SK-N-SH (cell line): ENCODE measurements around the gene NEK2. TPM values are rescaled to one million over a fixed set of nuclear protein-coding genes. Genes with fewer than 3 reads are reported as not detected.

Experiments used
- CTCF ChIA-PET: fragments of 300-600, 350-600 bp; formaldehyde crosslinking; extraction: SDS; loops from one replicate; lab custom pipeline; 2021; lab: Yijun Ruan, JAX
- POLR2A ChIA-PET: fragments of 350-600 bp; sonication (Branson Sonifier 250); formaldehyde crosslinking; extraction: SDS; loops from one replicate; lab custom pipeline; 2020; ENCODE audit warnings: antibody characterized with exemption, inconsistent platforms; lab: Yijun Ruan, JAX
- DNase-seq: peaks from one replicate; pipeline ENCODE4 v3.0.0; 2012
- H2AFZ ChIP-seq: fragments of 200-600 bp; sonication (generic); 2 replicates; pipeline ENCODE4 v1.8.1; 2016; ENCODE audit warnings: antibody characterized with exemption, mild to moderate bottlenecking, low read depth
- H3F3A ChIP-seq: fragments of 200-600 bp; sonication (generic); replicated peaks from 2 replicates; pipeline ENCODE3; 2016; ENCODE audit warnings: antibody characterized with exemption, mild to moderate bottlenecking; ENCODE audit not compliant: insufficient read depth
- H3K27ac ChIP-seq, 2 experiments: fragments of 200-500 bp in 1 of 2; fragments of 200-600 bp in 1 of 2; sonication (Bioruptor generic) in 1 of 2; sonication (generic), shearing (Covaris generic) in 1 of 2; 2 replicates each; pipeline versions ENCODE4 v1.5.1 to v1.6.1; 2014 to 2016; ENCODE audit warnings: low read depth in 2 of 2, inconsistent platforms in 1 of 2, low read length in 1 of 2, mild to moderate bottlenecking in 1 of 2, mixed read lengths in 1 of 2
- H3K27me3 ChIP-seq: fragments of 200-600 bp; sonication (generic), shearing (Covaris generic); 2 replicates; pipeline ENCODE4 v1.6.1; 2016; ENCODE audit warnings: mixed run types; ENCODE audit not compliant: insufficient read depth
- H3K36me3 ChIP-seq, 2 experiments: fragments of 200-500 bp in 1 of 2; fragments of 200-600 bp in 1 of 2; sonication (Bioruptor generic) in 1 of 2; sonication (generic) in 1 of 2; replicated peaks in 1 of 2; 2 replicates each; pipeline versions ENCODE3 to v1.5.1; 2014 to 2016; ENCODE audit warnings: low read length in 1 of 2, mild to moderate bottlenecking in 1 of 2; ENCODE audit not compliant: insufficient read depth in 2 of 2, control insufficient read depth in 1 of 2
- H3K4me1 ChIP-seq, 2 experiments: fragments of 200-500 bp in 1 of 2; fragments of 200-600 bp in 1 of 2; sonication (Bioruptor generic) in 1 of 2; sonication (generic), shearing (Covaris generic) in 1 of 2; 2 replicates each; pipeline versions ENCODE4 v1.5.1 to v1.6.1; 2014 to 2016; ENCODE audit warnings: low read depth in 1 of 2, low read length in 1 of 2, mixed run types in 1 of 2; ENCODE audit not compliant: insufficient read depth in 2 of 2, control insufficient read depth in 1 of 2
- H3K4me2 ChIP-seq: fragments of 200-600 bp; sonication (generic), shearing (Covaris generic); 2 replicates; pipeline ENCODE4 v1.6.1; 2017; ENCODE audit warnings: mixed run types
- H3K4me3 ChIP-seq, 2 experiments: fragments of 200-500 bp in 1 of 2; fragments of 200-600 bp in 1 of 2; sonication (Bioruptor generic) in 1 of 2; sonication (generic), shearing (Covaris generic) in 1 of 2; 2 replicates each; pipeline versions ENCODE4 v1.5.1 to v1.8.1; 2014 to 2016; ENCODE audit warnings: low read depth in 2 of 2, inconsistent platforms in 1 of 2, low read length in 1 of 2, mild to moderate bottlenecking in 1 of 2, mixed read lengths in 1 of 2, moderate library complexity in 1 of 2
- H3K79me2 ChIP-seq: fragments of 200-600 bp; sonication (generic); 2 replicates; pipeline ENCODE4 v1.8.1; 2017; ENCODE audit warnings: mild to moderate bottlenecking; ENCODE audit not compliant: insufficient read depth
- H3K9ac ChIP-seq: fragments of 200-600 bp; sonication (generic); 2 replicates; pipeline ENCODE4 v1.6.1; 2017; ENCODE audit warnings: mixed run types
- H3K9me2 ChIP-seq: fragments of 200-600 bp; sonication (generic); 2 replicates; pipeline ENCODE4 v1.6.1; 2017; ENCODE audit warnings: mixed run types
- H3K9me3 ChIP-seq: fragments of 200-600 bp; sonication (generic); 2 replicates; pipeline ENCODE4 v1.6.1; 2017; ENCODE audit warnings: mixed run types, mild to moderate bottlenecking, moderate library complexity
- H4K20me1 ChIP-seq: fragments of 200-600 bp; sonication (generic); 2 replicates; pipeline ENCODE4 v1.6.1; 2017; ENCODE audit warnings: mild to moderate bottlenecking, mixed run types; ENCODE audit not compliant: insufficient read depth
- EP300 ChIP-seq, 2 experiments: IDR thresholded peaks; 2 replicates each; pipeline versions ENCODE4 v1.4.0 to v1.6.1; 2012; ENCODE audit warnings: borderline replicate concordance in 1 of 2, low read depth in 1 of 2, low read length in 1 of 2
- EZH2phosphoT487 ChIP-seq: fragments of 200-600 bp; sonication (generic); IDR thresholded peaks from 2 replicates; pipeline ENCODE4 v1.6.1; 2017; ENCODE audit warnings: low read depth, mixed run types, mild to moderate bottlenecking, antibody characterized with exemption, moderate library complexity, borderline replicate concordance
- FOXJ3 ChIP-seq: sonication (generic); formaldehyde crosslinking; IDR thresholded peaks from 2 replicates; pipeline ENCODE4 v1.5.1; 2020; ENCODE audit warnings: mild to moderate bottlenecking, missing genetic modification reagents
- NFIC ChIP-seq: IDR thresholded peaks from 2 replicates; pipeline ENCODE4 v1.4.0; 2012; ENCODE audit warnings: borderline replicate concordance
- NRF1 ChIP-seq: IDR thresholded peaks from 2 replicates; pipeline ENCODE4 v1.6.1; 2012; ENCODE audit warnings: low read depth, mild to moderate bottlenecking, low read length
- PBX3 ChIP-seq: IDR thresholded peaks from 2 replicates; pipeline ENCODE4; 2012
- RCOR1 ChIP-seq: fragments of 150-350 bp; IDR thresholded peaks from 2 replicates; pipeline ENCODE4 v1.6.1; 2017; ENCODE audit warnings: antibody characterized with exemption, low read length
- REST ChIP-seq: IDR thresholded peaks from 2 replicates; pipeline ENCODE4 v1.6.1; 2012; ENCODE audit warnings: mild to moderate bottlenecking, low read depth, low read length, moderate library complexity
- RFX5 ChIP-seq: IDR thresholded peaks from 2 replicates; pipeline ENCODE4 v1.6.1; 2012; ENCODE audit warnings: mild to moderate bottlenecking, improper control_type of control experiment, low read length
- SMC3 ChIP-seq: IDR thresholded peaks from 2 replicates; pipeline ENCODE4 v1.6.1; 2012; ENCODE audit warnings: low read depth, low read length, improper control_type of control experiment
- TAF1 ChIP-seq: IDR thresholded peaks from 2 replicates; pipeline ENCODE4 v1.6.1; 2012; ENCODE audit warnings: low read depth, mild to moderate bottlenecking, low read length, moderate library complexity, borderline replicate concordance
- TCF12 ChIP-seq: IDR thresholded peaks from 2 replicates; pipeline ENCODE4 v1.4.0; 2012
- YY1 ChIP-seq: IDR thresholded peaks from 2 replicates; pipeline ENCODE4 v1.4.0; 2012; ENCODE audit warnings: low read depth, mild to moderate bottlenecking
- WGBS: methylation state at CpG from one replicate; pipeline ENCODE4 v1.1.6; 2017; ENCODE audit warnings: low lambda C conversion rate; 5-methylcytosine and 5-hydroxymethylcytosine counted together
- polyA plus RNA-seq, 3 experiments: library from polyadenylated mRNA; depleted of rRNA; stranded (reverse); fragments of >200 nt; gene quantifications; 2 replicates each; pipeline ENCODE4 v1.2.3, GENCODE V29; 2012
- TF ChIP-seq, protein P1 (sequence below): IDR thresholded peaks from 2 replicates; pipeline ENCODE4 v1.4.0; 2012; ENCODE audit warnings: low read depth, borderline replicate concordance
- TF ChIP-seq, protein P2 (sequence below): fragments of 150-350 bp; IDR thresholded peaks from 2 replicates; pipeline ENCODE4 v1.6.1; 2016; ENCODE audit warnings: mild to moderate bottlenecking, low read depth, low read length

NEK2 gene
- polyA plus RNA-seq, 1 of the 3 experiments (the other 2 are of a cell fraction) = 9.4 TPM

GRCh38 chr1:211653959-211654496 is 21.4 kb downstream of the NEK2 start:
- WGBS = 73% methylated on average over 9 of the region's 9 CpGs
- Histone ChIP-seq H2AFZ (no peak overlapping the region), H3K27ac (no peak overlapping the region)

More at GRCh38 chr1:211653959-211654496, 21.4 kb downstream of the NEK2 start:
- no peaks in the 10 kb centered on the region for H3K79me2 ChIP-seq
- H3K9me2 ChIP-seq = no peaks in the 10 kb centered on the region
- ChIA-PET POLR2A (no interaction called here), CTCF (interaction anchor here (0.7 to 12.7 kb wide), 32 partner anchors 9 to 1247 kb away, joined by 3 to 209 read pairs (median 4); partner anchors contain the start of gene SLC30A1)
- H4K20me1 ChIP-seq = no peaks in the 10 kb centered on the region
- no peaks in the 10 kb centered on the region for H3K36me3 ChIP-seq
- H3K9me3 ChIP-seq = no peaks in the 10 kb centered on the region
- H3K4me2 ChIP-seq = no peak overlapping the region
- DNase-seq = no peak
- H3F3A ChIP-seq = no peaks in the 10 kb centered on the region
- TF ChIP-seq, protein P1, sequence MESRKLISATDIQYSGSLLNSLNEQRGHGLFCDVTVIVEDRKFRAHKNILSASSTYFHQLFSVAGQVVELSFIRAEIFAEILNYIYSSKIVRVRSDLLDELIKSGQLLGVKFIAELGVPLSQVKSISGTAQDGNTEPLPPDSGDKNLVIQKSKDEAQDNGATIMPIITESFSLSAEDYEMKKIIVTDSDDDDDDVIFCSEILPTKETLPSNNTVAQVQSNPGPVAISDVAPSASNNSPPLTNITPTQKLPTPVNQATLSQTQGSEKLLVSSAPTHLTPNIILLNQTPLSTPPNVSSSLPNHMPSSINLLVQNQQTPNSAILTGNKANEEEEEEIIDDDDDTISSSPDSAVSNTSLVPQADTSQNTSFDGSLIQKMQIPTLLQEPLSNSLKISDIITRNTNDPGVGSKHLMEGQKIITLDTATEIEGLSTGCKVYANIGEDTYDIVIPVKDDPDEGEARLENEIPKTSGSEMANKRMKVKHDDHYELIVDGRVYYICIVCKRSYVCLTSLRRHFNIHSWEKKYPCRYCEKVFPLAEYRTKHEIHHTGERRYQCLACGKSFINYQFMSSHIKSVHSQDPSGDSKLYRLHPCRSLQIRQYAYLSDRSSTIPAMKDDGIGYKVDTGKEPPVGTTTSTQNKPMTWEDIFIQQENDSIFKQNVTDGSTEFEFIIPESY = no peak
- TF ChIP-seq NFIC = no peak
- no peak for TF ChIP-seq TAF1
- no peak for TF ChIP-seq REST
- no peak for TF ChIP-seq FOXJ3
- no peak for TF ChIP-seq EP300 (IDR thresholded peaks at IDR 0.05; ENCODE audit: borderline replicate concordance in 1 of 2, low read depth in 1 of 2, low read length in 1 of 2)
- no peak for TF ChIP-seq TCF12
- no peak for TF ChIP-seq EZH2phosphoT487
- no peak for TF ChIP-seq SMC3
- TF ChIP-seq PBX3 = no peak
- TF ChIP-seq, protein P2, sequence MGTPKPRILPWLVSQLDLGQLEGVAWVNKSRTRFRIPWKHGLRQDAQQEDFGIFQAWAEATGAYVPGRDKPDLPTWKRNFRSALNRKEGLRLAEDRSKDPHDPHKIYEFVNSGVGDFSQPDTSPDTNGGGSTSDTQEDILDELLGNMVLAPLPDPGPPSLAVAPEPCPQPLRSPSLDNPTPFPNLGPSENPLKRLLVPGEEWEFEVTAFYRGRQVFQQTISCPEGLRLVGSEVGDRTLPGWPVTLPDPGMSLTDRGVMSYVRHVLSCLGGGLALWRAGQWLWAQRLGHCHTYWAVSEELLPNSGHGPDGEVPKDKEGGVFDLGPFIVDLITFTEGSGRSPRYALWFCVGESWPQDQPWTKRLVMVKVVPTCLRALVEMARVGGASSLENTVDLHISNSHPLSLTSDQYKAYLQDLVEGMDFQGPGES = no peak
- no peak for TF ChIP-seq RCOR1
- TF ChIP-seq NRF1 = no peak
- no peak for TF ChIP-seq RFX5
- no peak for TF ChIP-seq YY1
- peaks cover 0 to 4% of the 10 kb centered on the region in 2 experiments; a peak in 1 of 4 replicates for H3K4me1 ChIP-seq
- H3K4me3 ChIP-seq = no peak overlapping the region
- no peaks in the 10 kb centered on the region for H3K27me3 ChIP-seq
- no peak overlapping the region for H3K9ac ChIP-seq
